Natural killer cell (primary cell): ENCODE results near the gene VIPR2. TPM values are rescaled to one million over a fixed set of nuclear protein-coding genes. Genes with fewer than 3 reads are reported as not detected.
"Not testable (repeated sequence)": the region's sequence is repeated elsewhere in the genome, so short reads cannot be mapped to it uniquely, and the experiment has no call there.

Experiments used
- ATAC-seq, 3 donors: fragments of 150-1000 bp in 2 of 3; fragments of 200-7000 bp in 1 of 3; cut with Tn5 transposase; 1 replicate in 1 of 3; 2 replicates in 2 of 3; pipeline ENCODE4 v1.10.0; 2021; ENCODE audit warnings: mild to moderate bottlenecking in 2 of 3, moderate library complexity in 2 of 3
- DNase-seq, 2 donors: peaks; one replicate each; pipeline versions ENCODE4 v3.0.0 to v3.0.0-alpha.2; 2013 to 2021; ENCODE audit warnings: mixed read lengths in 1 of 2
- H3K27ac ChIP-seq: one replicate; pipeline ENCODE4 v1.5.1; 2013; ENCODE audit warnings: mild to moderate bottlenecking, low read length
- H3K27me3 ChIP-seq: one replicate; pipeline ENCODE4 v1.6.1; 2013; ENCODE audit warnings: low read length; ENCODE audit not compliant: control insufficient read depth, insufficient read depth
- H3K36me3 ChIP-seq: one replicate; pipeline ENCODE4 v1.6.1; 2013; ENCODE audit warnings: low read length; ENCODE audit not compliant: control insufficient read depth, insufficient read depth
- H3K4me1 ChIP-seq: one replicate; pipeline ENCODE4 v1.6.1; 2013; ENCODE audit warnings: low read length; ENCODE audit not compliant: control insufficient read depth, insufficient read depth
- H3K4me3 ChIP-seq: one replicate; pipeline ENCODE4 v1.5.1; 2013; ENCODE audit warnings: low read length
- H3K9me3 ChIP-seq: one replicate; pipeline ENCODE4 v1.6.1; 2013; ENCODE audit warnings: low read length; ENCODE audit not compliant: control insufficient read depth, insufficient read depth
- H3K27ac Mint-ChIP-seq, 2 donors: one replicate each; pipeline ENCODE4 v1.8.0; 2022; ENCODE audit warnings: mild to moderate bottlenecking in 2 of 2, mixed read lengths in 2 of 2, moderate library complexity in 1 of 2
- H3K27me3 Mint-ChIP-seq, 2 donors: one replicate each; pipeline ENCODE4 v1.8.0; 2022; ENCODE audit warnings: low read depth in 2 of 2, mixed read lengths in 2 of 2
- H3K36me3 Mint-ChIP-seq: one replicate; pipeline ENCODE4 v1.8.0; 2022; ENCODE audit warnings: mixed read lengths
- H3K4me1 Mint-ChIP-seq, 2 donors: one replicate each; pipeline ENCODE4 v1.8.0; 2022; ENCODE audit warnings: mixed read lengths in 2 of 2
- H3K4me3 Mint-ChIP-seq: one replicate; pipeline ENCODE4 v1.8.0; 2022; ENCODE audit warnings: mild to moderate bottlenecking, moderate library complexity, mixed read lengths
- H3K9me3 Mint-ChIP-seq, 2 donors: one replicate each; pipeline ENCODE4 v1.8.0; 2022; ENCODE audit warnings: mixed read lengths in 2 of 2
- CTCF ChIP-seq: fragments of 200-600 bp; IDR thresholded peaks from one replicate; pipeline ENCODE4 v1.8.0; 2022; ENCODE audit warnings: antibody characterized with exemption
- WGBS: methylation state at CpG from one replicate; pipeline ENCODE4 v1.1.7; 2013; ENCODE audit warnings: missing lambda C conversion rate; ENCODE audit not compliant: insufficient coverage; 5-methylcytosine and 5-hydroxymethylcytosine counted together
- intact Hi-C: fragments of 100-400 bp; cut with micrococcal nuclease; formaldehyde crosslinking; loops from one replicate; pipeline ENCODE4 v1.14.2; 2022
- total RNA-seq, 4 donors: library from RNA; stranded (reverse); fragments of 120-200 nt in 1 of 4; gene quantifications; one replicate each; pipeline versions ENCODE4 v1.2.3 to v1.2.4, GENCODE V29; 2013 to 2022

VIPR2 gene
- total RNA-seq, 3 donors from 2014 or later (not counting 1 experiment from before 2014, with no cell fraction given), result 2.2 to 4.9 (median 4.7) TPM

GRCh38 chr7:159125104-159125954 is 19.3 kb downstream of the VIPR2 start:
- no peaks in the 10 kb centered on the region for H3K36me3 Mint-ChIP-seq
- no peak for TF ChIP-seq CTCF
- DNase-seq, result no peak
- H3K27me3 Mint-ChIP-seq, result peaks cover 14 to 18% of the 10 kb centered on the region in 2 donors
- H3K9me3 ChIP-seq, result no peaks in the 10 kb centered on the region
- no peak for ATAC-seq
- H3K27ac ChIP-seq, result no peak overlapping the region
- H3K4me1 Mint-ChIP-seq, result no peaks in the 10 kb centered on the region
- H3K4me1 ChIP-seq, result no peaks in the 10 kb centered on the region
- no peaks in the 10 kb centered on the region for H3K27me3 ChIP-seq
- intact Hi-C loops, result no loop called here
- no peaks in the 10 kb centered on the region for H3K9me3 Mint-ChIP-seq
- 80% methylated on average over 8 of the region's 9 CpGs for WGBS
- H3K36me3 ChIP-seq, result no peaks in the 10 kb centered on the region
- no peak overlapping the region for H3K4me3 ChIP-seq
- H3K27ac Mint-ChIP-seq, result no peak overlapping the region
- no peak overlapping the region for H3K4me3 Mint-ChIP-seq

DNA sequence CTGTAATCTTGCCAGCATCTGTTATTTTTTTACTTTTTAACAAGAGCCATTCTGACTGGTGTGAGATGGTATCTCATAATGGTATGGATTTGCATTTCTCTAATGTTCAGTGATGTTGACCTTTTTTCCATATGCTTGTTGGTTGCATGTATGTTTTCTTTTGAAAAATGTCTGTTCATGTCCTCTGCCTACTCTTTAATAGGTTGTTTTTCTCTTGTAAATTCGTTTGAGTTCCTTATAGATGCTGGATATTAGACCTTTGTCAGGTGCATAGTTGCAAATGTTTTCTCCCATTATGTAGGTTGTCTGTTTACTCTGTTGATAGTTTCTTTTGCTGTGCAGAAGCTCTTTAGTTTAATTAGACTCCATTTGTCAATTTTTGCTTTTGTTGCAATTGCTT is 20.9 kb downstream of the VIPR2 start:
- H3K36me3 Mint-ChIP-seq, H3K36me3 ChIP-seq, H3K4me3 Mint-ChIP-seq, DNase-seq, H3K4me3 ChIP-seq, ATAC-seq, H3K27ac Mint-ChIP-seq, H3K4me1 ChIP-seq, H3K4me1 Mint-ChIP-seq, H3K27me3 ChIP-seq, H3K27ac ChIP-seq, H3K9me3 Mint-ChIP-seq, H3K9me3 ChIP-seq, intact Hi-C loops: not testable (repeated sequence)
- peaks cover 14 to 18% of the 10 kb centered on the region in 2 donors for H3K27me3 Mint-ChIP-seq
- WGBS, result 50% methylated on average over 1 of the region's 1 CpG

- H3K9me3 Mint-ChIP-seq, DNase-seq, H3K4me1 Mint-ChIP-seq, H3K9me3 ChIP-seq, H3K4me3 ChIP-seq, H3K4me1 ChIP-seq, ATAC-seq, H3K27ac ChIP-seq, H3K27ac Mint-ChIP-seq, H3K4me3 Mint-ChIP-seq, intact Hi-C loops, H3K36me3 Mint-ChIP-seq, H3K36me3 ChIP-seq, H3K27me3 ChIP-seq: not testable (repeated sequence)
- peaks cover 11 to 18% of the 10 kb centered on the region in 2 donors for H3K27me3 Mint-ChIP-seq
Observed at GRCh38 chr7:159123294-159123693, 21.4 kb downstream of the VIPR2 start.

DNA sequence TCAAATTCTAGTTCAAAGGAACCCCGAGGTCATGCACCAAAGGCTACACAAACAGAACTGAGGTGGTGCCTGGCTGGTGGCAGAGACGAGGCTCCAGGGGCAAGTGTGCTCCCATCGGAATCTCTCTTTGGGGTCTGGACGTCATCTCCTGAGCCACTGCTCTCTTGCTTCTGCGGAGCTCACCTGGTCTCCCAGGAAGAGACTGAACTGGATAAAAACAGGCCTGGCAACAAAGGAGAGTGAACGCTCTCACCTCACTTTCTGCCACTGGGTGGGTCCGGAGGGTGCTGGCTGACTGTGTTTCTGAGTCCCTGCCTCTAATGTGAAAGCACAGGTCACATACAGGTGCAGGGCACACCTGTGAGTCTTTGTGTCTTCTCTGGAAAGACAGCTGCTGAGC is 22.4 kb downstream of the VIPR2 start:
- 88% methylated on average over 7 of the region's 7 CpGs for WGBS
- intact Hi-C loops, result no loop called here
- no peak for DNase-seq
- Histone ChIP-seq H3K36me3 (no peaks in the 10 kb centered on the region), H3K27me3 (no peaks in the 10 kb centered on the region), H3K9me3 (no peaks in the 10 kb centered on the region), H3K27ac (no peak overlapping the region), H3K4me1 (no peaks in the 10 kb centered on the region), H3K4me3 (no peak overlapping the region)
- H3K9me3 Mint-ChIP-seq, result no peaks in the 10 kb centered on the region
- no peak overlapping the region for H3K27ac Mint-ChIP-seq
- H3K36me3 Mint-ChIP-seq, result no peaks in the 10 kb centered on the region
- TF ChIP-seq CTCF, result no peak
- ATAC-seq, result no peak
- no peaks in the 10 kb centered on the region for H3K4me1 Mint-ChIP-seq
- H3K27me3 Mint-ChIP-seq, result peaks cover 5 to 18% of the 10 kb centered on the region in 2 donors
- H3K4me3 Mint-ChIP-seq, result no peak overlapping the region
